Measurements from ENCODE around the gene ATG4C.

The ATG4C gene

DNA sequence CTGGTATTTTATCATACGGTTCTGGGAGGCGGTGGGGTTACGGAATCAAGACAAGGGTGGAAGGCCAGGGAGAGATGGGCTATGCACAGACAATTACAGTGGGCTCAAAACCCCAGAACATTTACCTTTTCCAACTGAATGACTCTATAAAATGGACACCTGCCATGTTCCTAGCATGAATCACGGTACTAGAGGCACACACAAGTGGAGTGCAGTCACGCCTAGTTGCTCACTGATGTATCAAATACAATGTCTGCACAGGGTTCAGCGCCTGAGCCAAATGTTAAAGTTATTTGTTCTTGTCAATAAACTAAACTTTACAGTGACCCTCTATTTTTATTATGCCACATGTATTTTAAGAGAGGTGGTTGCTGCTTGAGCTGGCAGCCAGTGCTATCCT is 121.4 kb downstream of the ATG4C start:
- no peak for DNase-seq (ENCODE audit: low spot score)

DNA sequence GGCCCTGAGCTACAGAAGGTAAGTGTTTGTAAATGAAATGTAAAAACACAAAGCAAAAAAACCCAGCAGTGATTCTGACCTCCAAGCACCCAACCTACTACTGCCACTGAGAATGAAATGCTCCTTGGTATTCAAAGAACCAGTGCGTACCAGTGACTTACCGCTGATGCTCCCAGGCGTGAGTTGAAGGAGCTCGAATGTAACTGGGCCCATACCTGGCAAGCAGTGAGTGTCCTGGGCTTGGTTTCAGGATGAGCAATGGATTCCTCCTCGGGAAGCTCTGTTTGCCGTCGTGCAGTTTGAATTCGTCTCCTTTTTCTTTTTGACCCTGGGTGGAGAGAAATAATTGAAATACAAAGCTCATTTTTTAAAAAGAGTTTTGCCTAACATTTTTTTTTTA is 121.9 kb downstream of the ATG4C start:
- DNase-seq (ENCODE audit: low spot score), result no peak

DNA sequence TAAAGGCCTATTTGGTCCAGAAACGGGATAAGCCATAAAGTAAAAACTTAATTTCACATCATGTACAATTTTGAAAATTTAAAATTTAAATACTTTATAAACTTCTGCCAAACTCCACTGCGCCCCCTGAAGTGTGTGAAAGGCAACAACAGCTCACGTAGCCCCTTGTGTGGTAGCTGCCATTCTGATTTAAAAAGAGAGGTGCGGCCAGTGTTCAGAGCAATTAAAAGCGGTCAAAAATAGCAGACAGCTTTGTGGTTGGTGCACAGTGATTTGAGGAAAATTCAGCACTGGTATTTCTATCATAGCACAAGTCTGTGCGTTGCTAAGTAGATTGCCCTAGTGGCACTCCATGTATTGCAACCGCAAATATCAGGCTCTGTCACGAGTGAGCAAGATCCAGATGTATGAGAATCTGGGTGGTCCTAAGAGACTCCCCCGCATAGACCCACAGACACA is 122.5 kb downstream of the ATG4C start:
- no peak for DNase-seq (ENCODE audit: low spot score)

DNA sequence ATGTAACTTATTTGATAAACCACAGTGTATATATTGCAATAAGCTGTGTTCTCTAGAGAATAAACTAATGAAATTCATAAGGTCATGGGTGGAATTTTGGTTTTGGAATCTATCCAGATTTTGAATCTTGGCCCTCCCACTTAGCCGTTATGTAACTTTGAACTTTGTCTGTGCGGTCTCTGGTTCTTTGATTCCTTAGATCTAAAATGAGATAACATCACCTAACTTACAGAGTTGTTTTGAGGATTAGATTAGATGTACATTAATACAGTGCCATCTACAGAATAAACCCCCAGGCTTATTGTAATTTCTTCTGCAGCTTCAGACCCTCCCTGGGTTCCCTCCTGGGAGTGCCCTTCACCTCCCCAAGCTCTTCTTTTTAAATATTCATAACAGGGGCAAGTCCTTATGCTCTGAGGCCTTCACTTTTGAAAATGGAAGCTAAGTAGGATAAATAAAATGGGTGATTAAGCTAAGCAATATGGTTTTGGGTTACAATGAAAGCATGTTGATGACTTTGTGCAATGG is 124.3 kb downstream of the ATG4C start:
- no peak for DNase-seq (ENCODE audit: low spot score)

DNA sequence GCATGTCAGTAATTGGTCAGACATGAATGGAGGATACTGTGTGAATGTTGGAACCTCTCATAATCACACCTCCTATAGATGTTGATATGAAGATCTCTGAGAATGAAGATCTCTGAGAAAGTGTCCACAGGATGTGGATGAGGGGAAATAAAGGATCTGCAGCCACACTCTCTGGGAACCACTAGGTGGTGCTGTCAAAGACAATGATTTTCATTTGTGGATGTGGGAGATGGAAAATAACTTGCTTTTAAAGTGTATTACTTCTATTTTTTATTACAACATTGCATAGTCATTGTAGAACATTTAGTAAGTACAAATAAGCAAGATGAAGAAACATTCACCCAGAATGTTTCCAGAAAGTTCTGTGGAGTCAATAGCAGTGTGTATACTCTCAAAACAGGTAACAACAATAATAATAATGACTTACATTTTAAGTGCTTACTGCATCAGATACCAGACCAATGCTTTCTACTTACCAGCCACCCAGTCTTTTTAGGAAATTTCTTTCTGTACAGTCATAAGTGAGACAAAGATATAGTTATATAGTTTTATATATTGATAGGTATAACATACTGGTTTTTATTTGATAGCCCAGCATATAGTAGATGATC is 128.2 kb downstream of the ATG4C start:
- DNase-seq (ENCODE audit: low spot score), result no peak
